GM18861 (cell line): ENCODE results near the gene MAGI1.
"Not testable (repeated sequence)": the region's sequence is repeated elsewhere in the genome, so short reads cannot be mapped to it uniquely, and the experiment has no call there.

ENCODE experiments used
- ATAC-seq: cut with Tn5 transposase; IDR thresholded peaks from one replicate; pipeline ENCODE4 v1.9.1; 2021; ENCODE audit not compliant: unreplicated experiment

MAGI1 gene

GRCh38 chr3:65556934-65557577 is 481.7 kb downstream of the MAGI1 start:
- no peak for ATAC-seq

- ATAC-seq: no peak
These were observed 486.3 kb downstream of the MAGI1 start for GRCh38 chr3:65552434-65552833.

- ATAC-seq: no peak
These were observed 486.8 kb downstream of the MAGI1 start for GRCh38 chr3:65551945-65552344.

- no peak for ATAC-seq
These were observed 488.6 kb downstream of the MAGI1 start for GRCh38 chr3:65550137-65550536.

GRCh38 chr3:65549626-65549959 is 489.1 kb downstream of the MAGI1 start:
- ATAC-seq: no peak

- no peak for ATAC-seq
These were observed 489.7 kb downstream of the MAGI1 start for GRCh38 chr3:65548848-65549625.

- no peak for ATAC-seq
These were observed 493.3 kb downstream of the MAGI1 start for GRCh38 chr3:65545429-65545828.

- not testable (repeated sequence) for ATAC-seq
These were observed 495.3 kb downstream of the MAGI1 start for GRCh38 chr3:65543391-65543790.

GRCh38 chr3:65540666-65541065 is 498.1 kb downstream of the MAGI1 start:
- no peak for ATAC-seq

- no peak for ATAC-seq
These were observed 499.1 kb downstream of the MAGI1 start for GRCh38 chr3:65539616-65540015.

- no peak for ATAC-seq
These were observed 500.6 kb downstream of the MAGI1 start for GRCh38 chr3:65538101-65538500.

GRCh38 chr3:65537109-65537508 is 501.6 kb downstream of the MAGI1 start:
- ATAC-seq: no peak

- ATAC-seq: no peak
These were observed 503.5 kb downstream of the MAGI1 start for GRCh38 chr3:65535260-65535659.

GRCh38 chr3:65534805-65535204 is 503.9 kb downstream of the MAGI1 start:
- no peak for ATAC-seq

GRCh38 chr3:65532749-65533148 is 506.0 kb downstream of the MAGI1 start:
- ATAC-seq: no peak

GRCh38 chr3:65532215-65532614 is 506.5 kb downstream of the MAGI1 start:
- ATAC-seq: no peak

- no peak for ATAC-seq
These were observed 507.2 kb downstream of the MAGI1 start for GRCh38 chr3:65531499-65531898.

- ATAC-seq: no peak
These were observed 512.1 kb downstream of the MAGI1 start for GRCh38 chr3:65526656-65527055.

GRCh38 chr3:65524584-65524983 is 514.1 kb downstream of the MAGI1 start:
- ATAC-seq: no peak

- ATAC-seq: no peak
These were observed 514.8 kb downstream of the MAGI1 start for GRCh38 chr3:65523878-65524277.

- ATAC-seq: no peak
These were observed 517.7 kb downstream of the MAGI1 start for GRCh38 chr3:65521032-65521431.

GRCh38 chr3:65516998-65517397 is 521.7 kb downstream of the MAGI1 start:
- ATAC-seq: no peak

GRCh38 chr3:65514317-65514716 is 524.4 kb downstream of the MAGI1 start:
- ATAC-seq: not testable (repeated sequence)
